ENCODE measurements around the gene TOPBP1.

The TOPBP1 gene

DNA sequence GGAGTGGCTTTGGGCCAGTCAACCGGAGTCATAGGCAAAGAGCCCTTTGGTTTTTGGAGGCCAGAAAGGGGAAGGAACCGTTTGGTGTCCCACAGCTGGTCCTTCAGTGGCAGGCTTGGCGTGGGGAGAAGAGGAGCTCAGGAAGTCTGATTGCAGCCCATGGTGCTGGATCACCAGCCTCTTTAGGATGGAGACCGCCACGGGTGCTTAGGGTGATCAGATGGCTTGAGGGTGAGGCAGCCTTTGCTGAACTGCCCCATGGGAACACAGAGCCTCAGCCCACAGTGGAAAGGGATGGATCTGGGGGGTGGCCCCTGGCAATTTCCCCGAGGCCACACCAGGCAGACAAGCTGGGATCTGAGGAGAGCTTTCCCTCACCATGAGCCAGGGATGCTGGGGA lies 38.6 kb upstream of the TOPBP1 start:
- DNase-seq (ENCODE audit: extremely low read depth, low read depth): no peak

DNA sequence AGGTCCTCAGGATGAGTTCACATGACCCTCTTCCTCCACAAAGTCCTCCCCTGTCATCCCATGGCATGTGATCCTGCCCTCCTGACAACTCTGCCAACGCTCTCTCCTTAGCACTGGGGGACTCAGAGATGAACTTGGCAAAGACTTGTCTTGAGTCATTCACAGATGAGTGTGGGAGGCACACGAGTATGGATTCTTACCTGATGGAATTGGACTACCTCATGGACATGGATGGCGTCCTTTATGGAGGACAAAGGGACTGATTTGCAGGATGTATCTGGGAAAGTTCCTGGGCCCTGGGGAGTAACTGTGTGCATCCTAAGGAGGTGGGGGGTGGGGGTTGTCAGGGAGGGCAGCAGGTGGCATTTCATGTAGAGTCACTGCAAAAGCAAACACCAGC lies 38.2 kb upstream of the TOPBP1 start:
- TF ChIP-seq CTCF (IDR thresholded peaks at IDR 0.05; ENCODE audit: low read depth, low read length): no peak
- no peak for DNase-seq (ENCODE audit: extremely low read depth, low read depth)

More for the DNA sequence above, 38.6 kb upstream of the TOPBP1 start:
- TF ChIP-seq CTCF (IDR thresholded peaks at IDR 0.05; ENCODE audit: low read depth, low read length): no peak

DNA sequence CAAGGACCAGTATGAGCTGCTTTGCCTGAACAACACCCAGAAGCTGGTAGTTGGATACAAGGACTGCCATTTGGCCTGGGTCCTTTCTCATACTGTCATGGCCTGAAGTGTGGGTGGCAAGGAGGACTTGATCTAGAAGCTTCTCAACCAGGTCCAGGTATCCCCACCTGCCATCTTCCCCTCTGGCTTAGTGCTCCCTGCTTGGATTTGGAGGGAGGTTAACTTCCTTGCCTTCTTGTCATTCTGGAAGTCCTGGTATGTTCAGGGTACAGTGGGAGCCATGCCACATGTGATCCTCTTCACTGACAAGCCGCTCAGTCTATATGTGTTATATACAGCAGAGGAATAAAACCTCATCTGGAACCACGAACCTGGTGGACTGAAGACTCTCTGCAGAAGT lies 37.7 kb upstream of the TOPBP1 start:
- DNase-seq (ENCODE audit: extremely low read depth, low read depth): no peak

DNA sequence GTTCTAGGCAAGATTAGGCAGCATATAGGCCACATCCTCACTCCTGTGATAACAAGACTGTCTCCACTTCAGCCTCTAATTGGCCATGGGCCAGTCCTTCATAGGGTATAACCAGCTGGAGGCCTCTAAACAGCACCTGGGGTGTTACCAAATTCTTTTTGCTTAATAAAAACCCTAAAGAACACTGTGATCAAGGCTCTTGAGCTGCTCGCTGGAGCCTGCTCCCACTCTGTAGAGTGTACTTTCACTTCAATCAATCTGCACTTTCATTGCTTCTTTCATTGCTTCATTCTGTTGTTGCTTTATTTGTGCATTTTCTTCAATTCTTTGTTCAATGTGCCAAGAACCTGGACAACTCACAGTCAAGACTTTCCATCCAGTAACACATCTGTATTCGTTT lies 36.2 kb upstream of the TOPBP1 start:
- no peak for DNase-seq (ENCODE audit: extremely low read depth, low read depth)
- no peak for TF ChIP-seq CTCF (IDR thresholded peaks at IDR 0.05; ENCODE audit: low read depth, low read length)

More for the DNA sequence above, 37.7 kb upstream of the TOPBP1 start:
- no peak for TF ChIP-seq CTCF (IDR thresholded peaks at IDR 0.05; ENCODE audit: low read depth, low read length)

DNA sequence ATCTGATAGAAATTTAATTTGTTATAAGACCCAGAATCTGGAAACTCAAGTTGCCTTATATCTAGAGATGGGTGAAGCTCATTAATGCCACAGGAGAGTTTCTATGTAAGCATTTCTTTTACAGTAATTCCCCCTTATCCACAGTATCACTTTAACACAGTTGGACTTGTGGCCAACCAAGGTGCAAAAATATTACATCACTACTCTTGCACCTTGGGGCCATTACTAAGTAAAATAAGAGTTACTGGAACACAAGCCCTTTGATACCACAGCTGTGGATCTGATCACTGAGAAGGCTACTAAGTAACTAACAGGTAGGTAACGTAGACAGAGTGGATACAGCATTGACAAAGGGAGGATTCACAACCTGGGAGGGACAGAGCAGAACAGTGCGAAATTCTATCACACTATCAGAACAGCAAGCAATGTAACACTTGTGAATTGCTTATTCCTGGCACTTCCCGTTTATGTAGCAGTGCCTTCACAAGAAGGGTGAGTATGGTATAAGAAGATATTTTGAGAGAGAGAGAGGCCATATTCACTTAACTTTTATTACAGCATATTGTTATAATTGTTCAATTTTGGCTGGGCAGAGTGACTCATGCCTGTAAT lies 33.9 kb upstream of the TOPBP1 start:
- TF ChIP-seq CTCF (IDR thresholded peaks at IDR 0.05; ENCODE audit: low read depth, low read length): no peak
- no peak for DNase-seq (ENCODE audit: extremely low read depth, low read depth)

- no peak for TF ChIP-seq CTCF (IDR thresholded peaks at IDR 0.05; ENCODE audit: low read depth, low read length)
- DNase-seq (ENCODE audit: extremely low read depth, low read depth): no peak
Observed at GRCh38 chr3:133694288-133695268, 32.8 kb upstream of the TOPBP1 start.

GRCh38 chr3:133693821-133694220 lies 32.1 kb upstream of the TOPBP1 start:
- no peak for DNase-seq (ENCODE audit: extremely low read depth, low read depth)

More at GRCh38 chr3:133693821-133694220, 32.1 kb upstream of the TOPBP1 start:
- TF ChIP-seq CTCF (IDR thresholded peaks at IDR 0.05; ENCODE audit: low read depth, low read length): no peak

Measured in AG09319 (cell line).